ENCODE data around the gene FBXO47.

The FBXO47 gene

DNA sequence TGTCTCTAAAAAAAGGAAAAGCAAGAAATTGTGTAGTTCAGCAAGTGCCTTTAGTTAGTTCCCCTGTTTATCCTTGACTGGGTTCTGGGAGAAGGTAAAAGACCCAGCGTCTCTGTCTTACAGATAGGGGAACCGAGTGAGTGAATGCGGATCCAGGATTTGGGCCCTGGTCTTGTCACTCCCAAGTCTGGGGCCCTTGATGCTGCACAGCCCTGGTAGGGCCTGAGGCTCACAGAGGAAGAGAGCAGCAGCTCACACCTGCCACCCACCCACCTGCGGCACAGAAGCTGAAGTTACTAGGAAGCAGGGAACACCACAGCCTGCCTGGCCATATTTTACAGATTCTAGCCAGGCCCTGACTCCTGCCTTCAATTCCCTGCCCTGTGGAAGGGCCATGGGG lies 75.1 kb downstream of the FBXO47 start:
- CTCF ChIA-PET, result no interaction called here
- POLR2A ChIA-PET, result interaction anchor here (0.9 kb wide), 1 partner anchor 21 kb away, joined by 3 read pairs; no protein-coding TSS in a partner anchor
- TF ChIP-seq LEF1 (IDR thresholded peaks at IDR 0.05; ENCODE audit: borderline replicate concordance), result no peak
- TF ChIP-seq FOXK2 (IDR thresholded peaks at IDR 0.05), result no peak
- no peak for TF ChIP-seq ZNF384 (IDR thresholded peaks at IDR 0.05)
- TF ChIP-seq FOXA1 (IDR thresholded peaks at IDR 0.05), result no peak
- no peak for TF ChIP-seq SUZ12 (IDR thresholded peaks at IDR 0.05)
- TF ChIP-seq CTBP1 (IDR thresholded peaks at IDR 0.05; ENCODE audit: borderline replicate concordance), result no peak
- no peak for TF ChIP-seq L3MBTL2 (conservative IDR thresholded peaks at IDR 0.05)
- TF ChIP-seq, protein P1, sequence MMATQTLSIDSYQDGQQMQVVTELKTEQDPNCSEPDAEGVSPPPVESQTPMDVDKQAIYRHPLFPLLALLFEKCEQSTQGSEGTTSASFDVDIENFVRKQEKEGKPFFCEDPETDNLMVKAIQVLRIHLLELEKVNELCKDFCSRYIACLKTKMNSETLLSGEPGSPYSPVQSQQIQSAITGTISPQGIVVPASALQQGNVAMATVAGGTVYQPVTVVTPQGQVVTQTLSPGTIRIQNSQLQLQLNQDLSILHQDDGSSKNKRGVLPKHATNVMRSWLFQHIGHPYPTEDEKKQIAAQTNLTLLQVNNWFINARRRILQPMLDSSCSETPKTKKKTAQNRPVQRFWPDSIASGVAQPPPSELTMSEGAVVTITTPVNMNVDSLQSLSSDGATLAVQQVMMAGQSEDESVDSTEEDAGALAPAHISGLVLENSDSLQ (IDR thresholded peaks at IDR 0.05), result no peak
- TF ChIP-seq ELF4 (IDR thresholded peaks at IDR 0.05), result no peak
- no peak for TF ChIP-seq NFRKB (IDR thresholded peaks at IDR 0.05)
- no peak for TF ChIP-seq BHLHE40 (IDR thresholded peaks at IDR 0.05; ENCODE audit: borderline replicate concordance)
- TF ChIP-seq HDGF (IDR thresholded peaks at IDR 0.05; ENCODE audit: borderline replicate concordance), result no peak
- TF ChIP-seq FOXM1 (IDR thresholded peaks at IDR 0.05; ENCODE audit: borderline replicate concordance), result no peak
- TF ChIP-seq TARDBP (IDR thresholded peaks at IDR 0.05), result no peak
- DNase-seq (ENCODE audit: extremely low spot score), result no peak

DNA sequence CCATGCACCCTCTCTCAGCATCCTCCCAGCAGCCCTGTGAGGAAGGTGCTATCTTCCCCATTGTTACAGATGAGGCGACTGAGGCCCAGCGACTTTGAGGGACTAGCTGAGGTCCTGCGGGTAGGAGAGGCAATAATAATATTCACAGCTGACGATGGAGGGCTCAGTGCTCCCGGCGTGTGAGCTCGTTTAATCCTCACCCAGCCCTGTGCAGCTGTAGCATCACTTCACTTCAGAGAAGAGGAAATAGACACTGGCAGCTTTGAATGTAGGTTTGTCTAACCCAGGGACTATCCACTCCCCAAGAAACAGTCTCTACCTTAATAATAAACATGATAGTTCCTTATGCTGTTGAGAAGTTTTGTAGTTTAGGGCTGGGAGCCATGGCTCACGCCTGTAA lies 75.8 kb downstream of the FBXO47 start:
- no peak for DNase-seq (ENCODE audit: extremely low spot score)
- TF ChIP-seq FOXK2 (IDR thresholded peaks at IDR 0.05) (no peak), ELF4 (IDR thresholded peaks at IDR 0.05) (no peak), SP1 (IDR thresholded peaks at IDR 0.05) (no peak), L3MBTL2 (conservative IDR thresholded peaks at IDR 0.05) (no peak), HDGF (IDR thresholded peaks at IDR 0.05; ENCODE audit: borderline replicate concordance) (no peak), CTBP1 (IDR thresholded peaks at IDR 0.05; ENCODE audit: borderline replicate concordance) (no peak), BHLHE40 (IDR thresholded peaks at IDR 0.05; ENCODE audit: borderline replicate concordance) (no peak), NFRKB (IDR thresholded peaks at IDR 0.05) (no peak), ZNF384 (IDR thresholded peaks at IDR 0.05) (no peak)
- TF ChIP-seq, protein P1 (IDR thresholded peaks at IDR 0.05), result no peak
- ChIA-PET POLR2A (interaction anchor here (0.9 kb wide), 1 partner anchor 20 kb away, joined by 3 read pairs; no protein-coding TSS in a partner anchor), CTCF (no interaction called here)

DNA sequence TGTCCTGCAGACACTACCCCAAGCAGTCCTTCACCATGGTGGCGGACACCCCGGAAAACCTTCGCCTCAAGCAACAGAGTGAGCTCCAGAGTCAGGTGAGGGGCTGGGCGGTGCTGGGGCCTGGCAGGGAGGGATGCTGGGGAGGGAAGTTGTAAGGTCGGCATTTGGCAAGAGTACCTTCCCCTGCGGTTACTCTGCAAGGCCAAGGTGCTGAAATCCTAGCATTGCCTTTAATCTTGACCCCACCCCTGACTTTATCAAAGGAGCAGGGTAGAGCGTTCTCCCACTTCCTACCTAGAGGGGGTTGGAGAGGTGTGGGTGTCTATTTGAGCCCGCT lies 76.8 kb downstream of the FBXO47 start:
- no peak for DNase-seq (ENCODE audit: extremely low spot score)
- POLR2A ChIA-PET, result no interaction called here
- CTCF ChIA-PET, result no interaction called here
- no peak for TF ChIP-seq ARNT (IDR thresholded peaks at IDR 0.05)
- TF ChIP-seq FOXK2 (IDR thresholded peaks at IDR 0.05), result no peak
- no peak for TF ChIP-seq BHLHE40 (IDR thresholded peaks at IDR 0.05; ENCODE audit: borderline replicate concordance)
- TF ChIP-seq SUZ12 (IDR thresholded peaks at IDR 0.05), result no peak
- no peak for TF ChIP-seq LEF1 (IDR thresholded peaks at IDR 0.05; ENCODE audit: borderline replicate concordance)
- TF ChIP-seq L3MBTL2 (conservative IDR thresholded peaks at IDR 0.05), result no peak
- no peak for TF ChIP-seq NFRKB (IDR thresholded peaks at IDR 0.05)
- TF ChIP-seq CTBP1 (IDR thresholded peaks at IDR 0.05; ENCODE audit: borderline replicate concordance), result no peak
- no peak for TF ChIP-seq HDGF (IDR thresholded peaks at IDR 0.05; ENCODE audit: borderline replicate concordance)
- TF ChIP-seq ELF4 (IDR thresholded peaks at IDR 0.05), result no peak
- no peak for TF ChIP-seq TARDBP (IDR thresholded peaks at IDR 0.05)
- no peak for TF ChIP-seq FOXM1 (IDR thresholded peaks at IDR 0.05; ENCODE audit: borderline replicate concordance)
- no peak for TF ChIP-seq SP1 (IDR thresholded peaks at IDR 0.05)
- no peak for TF ChIP-seq FOXA1 (IDR thresholded peaks at IDR 0.05)
- TF ChIP-seq, protein P1 (IDR thresholded peaks at IDR 0.05), result no peak
- TF ChIP-seq ZNF384 (IDR thresholded peaks at IDR 0.05), result no peak

DNA sequence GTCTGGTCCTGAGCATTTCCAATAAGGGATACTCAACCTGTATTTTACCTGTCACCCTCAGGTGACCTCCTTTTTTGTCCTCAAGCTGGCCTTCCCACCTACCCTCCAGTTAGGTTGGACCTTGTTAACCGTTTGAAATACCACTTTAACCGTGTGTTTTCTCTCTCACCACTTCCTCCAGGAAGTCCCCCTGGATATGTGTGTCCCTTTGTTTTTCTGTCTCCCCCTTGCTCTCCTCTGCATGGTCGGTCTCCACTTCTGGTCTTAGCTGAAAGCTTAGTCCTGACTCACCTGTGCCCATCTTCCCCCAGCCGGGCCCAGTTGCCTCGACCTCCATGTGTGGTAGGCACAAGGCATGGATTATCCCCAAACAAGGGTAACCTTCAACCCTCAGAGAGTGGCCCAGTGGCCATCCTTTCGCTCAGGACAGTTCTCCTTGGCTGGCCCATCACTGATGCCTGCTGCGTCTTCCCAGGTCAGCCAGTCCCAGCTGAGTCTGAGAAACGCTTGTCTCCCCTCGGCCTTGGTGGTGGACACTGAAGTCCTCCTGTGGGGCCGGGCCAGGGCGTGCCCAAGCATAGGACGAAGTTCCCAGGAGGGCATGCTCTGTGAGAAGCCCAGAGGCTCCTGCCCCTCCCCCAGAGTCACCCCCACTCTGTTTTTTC lies 77.3 kb downstream of the FBXO47 start:
- ChIA-PET CTCF (no interaction called here), POLR2A (no interaction called here)
- TF ChIP-seq SP1 (IDR thresholded peaks at IDR 0.05), result no peak
- TF ChIP-seq LEF1 (IDR thresholded peaks at IDR 0.05; ENCODE audit: borderline replicate concordance), result no peak
- no peak for TF ChIP-seq HDGF (IDR thresholded peaks at IDR 0.05; ENCODE audit: borderline replicate concordance)
- TF ChIP-seq TARDBP (IDR thresholded peaks at IDR 0.05), result no peak
- no peak for TF ChIP-seq CTBP1 (IDR thresholded peaks at IDR 0.05; ENCODE audit: borderline replicate concordance)
- TF ChIP-seq, protein P1 (IDR thresholded peaks at IDR 0.05), result no peak
- TF ChIP-seq ZNF384 (IDR thresholded peaks at IDR 0.05), result no peak
- TF ChIP-seq FOXA1 (IDR thresholded peaks at IDR 0.05), result no peak
- no peak for DNase-seq (ENCODE audit: extremely low spot score)

DNA sequence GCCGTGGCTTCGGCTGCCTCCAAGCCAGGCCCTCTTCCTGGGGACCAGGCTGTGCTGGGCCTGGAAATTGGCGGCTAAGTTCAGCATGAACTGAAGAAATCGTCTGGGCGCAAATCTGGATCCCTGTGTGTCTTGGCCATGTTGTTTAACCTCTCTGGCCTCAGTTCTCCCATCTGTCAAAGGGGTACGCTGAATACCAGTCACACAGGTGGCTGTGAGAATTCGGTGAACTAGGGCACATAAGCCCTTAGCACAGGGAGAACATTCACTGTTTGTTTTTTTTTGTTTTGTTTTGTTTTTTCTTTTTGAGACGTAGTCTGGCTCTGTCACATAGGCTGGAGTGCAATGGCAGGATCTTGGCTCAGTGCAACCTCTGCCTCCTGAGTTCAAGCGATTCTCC lies 78.4 kb downstream of the FBXO47 start:
- ChIA-PET CTCF (no interaction called here), POLR2A (no interaction called here)
- no peak for TF ChIP-seq FOXM1 (IDR thresholded peaks at IDR 0.05; ENCODE audit: borderline replicate concordance)
- no peak for TF ChIP-seq ZNF384 (IDR thresholded peaks at IDR 0.05)
- no peak for TF ChIP-seq ARNT (IDR thresholded peaks at IDR 0.05)
- TF ChIP-seq SUZ12 (IDR thresholded peaks at IDR 0.05), result no peak
- no peak for TF ChIP-seq BHLHE40 (IDR thresholded peaks at IDR 0.05; ENCODE audit: borderline replicate concordance)
- no peak for TF ChIP-seq L3MBTL2 (conservative IDR thresholded peaks at IDR 0.05)
- TF ChIP-seq FOXK2 (IDR thresholded peaks at IDR 0.05), result no peak
- DNase-seq (ENCODE audit: extremely low spot score), result no peak

DNA sequence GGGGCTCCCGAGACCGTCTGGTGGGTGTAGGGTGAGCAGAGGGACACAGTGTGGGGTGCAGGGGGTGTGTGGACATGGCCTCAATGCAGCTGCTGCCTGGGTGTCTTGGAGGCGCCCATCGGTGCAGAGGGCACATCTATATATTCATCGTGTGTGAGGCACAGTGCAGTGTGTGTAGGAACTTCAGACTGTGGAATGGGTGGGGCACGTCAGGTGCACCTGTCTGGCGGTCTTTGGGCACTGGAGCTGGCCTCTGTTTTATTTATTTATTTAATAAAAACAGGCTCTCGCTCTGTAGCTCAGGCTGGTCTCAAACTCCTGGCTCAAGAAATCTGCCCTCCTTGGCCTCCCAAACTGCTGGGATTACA lies 80.6 kb downstream of the FBXO47 start:
- no peak for DNase-seq (ENCODE audit: extremely low spot score)
- TF ChIP-seq SUZ12 (IDR thresholded peaks at IDR 0.05) (no peak), CTBP1 (IDR thresholded peaks at IDR 0.05; ENCODE audit: borderline replicate concordance) (no peak), FOXA1 (IDR thresholded peaks at IDR 0.05) (no peak), HDGF (IDR thresholded peaks at IDR 0.05; ENCODE audit: borderline replicate concordance) (no peak), L3MBTL2 (conservative IDR thresholded peaks at IDR 0.05) (no peak), SP1 (IDR thresholded peaks at IDR 0.05) (no peak), FOXM1 (IDR thresholded peaks at IDR 0.05; ENCODE audit: borderline replicate concordance) (no peak), TARDBP (IDR thresholded peaks at IDR 0.05) (no peak), ZNF384 (IDR thresholded peaks at IDR 0.05) (no peak), ARNT (IDR thresholded peaks at IDR 0.05) (no peak), ELF4 (IDR thresholded peaks at IDR 0.05) (no peak), LEF1 (IDR thresholded peaks at IDR 0.05; ENCODE audit: borderline replicate concordance) (no peak), FOXK2 (IDR thresholded peaks at IDR 0.05) (no peak), NFRKB (IDR thresholded peaks at IDR 0.05) (no peak), BHLHE40 (IDR thresholded peaks at IDR 0.05; ENCODE audit: borderline replicate concordance) (no peak)
- TF ChIP-seq, protein P1 (IDR thresholded peaks at IDR 0.05), result no peak
- CTCF ChIA-PET, result no interaction called here
- POLR2A ChIA-PET, result interaction anchor here (1.2 to 4.3 kb wide), 2 partner anchors 16 to 33 kb away, joined by 4 to 24 read pairs; partner anchors contain the start of genes LASP1 and RPL23

All from HEK293T (cell line).